NCI-H1105 (cell line): ENCODE measurements around the gene GSC2.

Source experiments
- DNase-seq: peaks from one replicate; lab custom pipeline; 2025; lab: John Stamatoyannopoulos, UW

Gene GSC2

GRCh38 chr22:19152942-19153883 is 3.1 kb upstream of the GSC2 start:
- DNase-seq: no peak

GRCh38 chr22:19151329-19152191 is 1.5 kb upstream of the GSC2 start:
- no peak for DNase-seq

GRCh38 chr22:19150482-19151328 is 613 bp upstream of the GSC2 start:
- no peak for DNase-seq

GRCh38 chr22:19149047-19149883 is 827 bp downstream of the GSC2 start:
- DNase-seq: no peak

GRCh38 chr22:19148417-19149046 is 1.6 kb downstream of the GSC2 start:
- DNase-seq: no peak

GRCh38 chr22:19147195-19147780 is 2.8 kb downstream of the GSC2 start:
- DNase-seq: no peak

GRCh38 chr22:19146215-19146968 is 3.7 kb downstream of the GSC2 start:
- DNase-seq: no peak

GRCh38 chr22:19143967-19144400 is 6.1 kb downstream of the GSC2 start:
- no peak for DNase-seq

GRCh38 chr22:19143212-19143611 is 6.9 kb downstream of the GSC2 start:
- DNase-seq: no peak

GRCh38 chr22:19142394-19142793 is 7.7 kb downstream of the GSC2 start:
- no peak for DNase-seq

GRCh38 chr22:19139974-19140373 is 10.1 kb downstream of the GSC2 start:
- no peak for DNase-seq

GRCh38 chr22:19139001-19139356 is 11.1 kb downstream of the GSC2 start:
- DNase-seq: no peak

GRCh38 chr22:19138217-19139000 is 11.7 kb downstream of the GSC2 start:
- no peak for DNase-seq

GRCh38 chr22:19137384-19138216 is 12.5 kb downstream of the GSC2 start:
- no peak for DNase-seq

- DNase-seq: no peak
Measured at GRCh38 chr22:19136915-19137314, 13.2 kb downstream of the GSC2 start.

- DNase-seq: no peak
Measured at GRCh38 chr22:19134874-19135273, 15.2 kb downstream of the GSC2 start.

- no peak for DNase-seq
Measured at GRCh38 chr22:19134176-19134831, 15.8 kb downstream of the GSC2 start.
